OCI-LY3 (cell line): ENCODE results near the gene LGR4.

ENCODE experiments used
- H2AFZ ChIP-seq: fragments of 200-600, 300-600 bp; shearing (Covaris generic); 2 replicates; pipeline ENCODE4 v1.6.0; 2014; ENCODE audit warnings: antibody characterized with exemption, low read depth, low read length
- H3K27ac ChIP-seq: fragments of 200-600, 300-600 bp; sonication (generic); 2 replicates; pipeline ENCODE4 v1.5.1; 2014; ENCODE audit warnings: mild to moderate bottlenecking, low read length, moderate library complexity, mixed read lengths
- H3K27me3 ChIP-seq: fragments of 200-600, 300-600 bp; sonication (generic); 2 replicates; pipeline ENCODE4 v1.6.1; 2014; ENCODE audit warnings: low read depth, low read length, mixed read lengths
- H3K36me3 ChIP-seq: fragments of 200-600, 300-600 bp; sonication (generic); replicated peaks from 2 replicates; pipeline ENCODE3; 2014; ENCODE audit warnings: low read depth, low read length, mixed read lengths
- H3K4me1 ChIP-seq: fragments of 300-600, 200-600 bp; sonication (generic); 2 replicates; pipeline ENCODE4 v1.6.1; 2014; ENCODE audit warnings: low read length, mixed read lengths
- H3K4me2 ChIP-seq: fragments of 200-600, 300-600 bp; sonication (generic); 2 replicates; pipeline ENCODE4 v1.6.1; 2014; ENCODE audit warnings: low read length, mixed read lengths
- H3K4me3 ChIP-seq: fragments of 300-600, 200-600 bp; sonication (generic); 2 replicates; pipeline ENCODE4 v1.5.1; 2014; ENCODE audit warnings: antibody characterized with exemption, mild to moderate bottlenecking, low read length, moderate library complexity
- H3K79me2 ChIP-seq: fragments of 300-600, 200-600 bp; shearing (Covaris generic); 2 replicates; pipeline ENCODE4 v1.6.1; 2014; ENCODE audit warnings: mild to moderate bottlenecking, low read length, mixed read lengths
- H3K9ac ChIP-seq: fragments of 300-600, 200-600 bp; shearing (Covaris generic); 2 replicates; pipeline ENCODE4 v1.6.0; 2014; ENCODE audit warnings: mild to moderate bottlenecking, low read length, moderate library complexity
- H3K9me3 ChIP-seq: fragments of 200-600, 300-600 bp; shearing (Covaris generic); 2 replicates; pipeline ENCODE4 v1.6.1; 2014; ENCODE audit warnings: low read length, mixed read lengths; ENCODE audit not compliant: insufficient read depth
- H4K20me1 ChIP-seq: fragments of 200-600, 300-600 bp; sonication (generic); 2 replicates; pipeline ENCODE4 v1.6.1; 2016; ENCODE audit warnings: low read length, mixed read lengths; ENCODE audit not compliant: insufficient read depth
- EZH2phosphoT487 ChIP-seq: fragments of 200-600 bp; shearing (Covaris generic); IDR thresholded peaks from 2 replicates; pipeline ENCODE4 v1.6.1; 2018; ENCODE audit warnings: antibody characterized with exemption, mixed run types, low read depth
- TF ChIP-seq, protein P1 (sequence below): fragments of 200-600, 300-600 bp; sonication (generic); IDR thresholded peaks from 2 replicates; pipeline ENCODE4 v1.5.1; 2014; ENCODE audit warnings: antibody characterized with exemption, low read length, low read depth

Gene LGR4

GRCh38 chr11:27397624-27398399 is 74.8 kb downstream of the LGR4 start:
- no peaks in the 10 kb centered on the region for H4K20me1 ChIP-seq
- H3K9me3 ChIP-seq: no peaks in the 10 kb centered on the region
- H3K4me2 ChIP-seq: no peak overlapping the region
- no peaks in the 10 kb centered on the region for H3K4me1 ChIP-seq
- H3K4me3 ChIP-seq: no peak overlapping the region
- no peak overlapping the region for H3K9ac ChIP-seq
- no peak overlapping the region for H2AFZ ChIP-seq
- no peak overlapping the region for H3K27ac ChIP-seq
- no peak for TF ChIP-seq EZH2phosphoT487
- TF ChIP-seq, protein P1, sequence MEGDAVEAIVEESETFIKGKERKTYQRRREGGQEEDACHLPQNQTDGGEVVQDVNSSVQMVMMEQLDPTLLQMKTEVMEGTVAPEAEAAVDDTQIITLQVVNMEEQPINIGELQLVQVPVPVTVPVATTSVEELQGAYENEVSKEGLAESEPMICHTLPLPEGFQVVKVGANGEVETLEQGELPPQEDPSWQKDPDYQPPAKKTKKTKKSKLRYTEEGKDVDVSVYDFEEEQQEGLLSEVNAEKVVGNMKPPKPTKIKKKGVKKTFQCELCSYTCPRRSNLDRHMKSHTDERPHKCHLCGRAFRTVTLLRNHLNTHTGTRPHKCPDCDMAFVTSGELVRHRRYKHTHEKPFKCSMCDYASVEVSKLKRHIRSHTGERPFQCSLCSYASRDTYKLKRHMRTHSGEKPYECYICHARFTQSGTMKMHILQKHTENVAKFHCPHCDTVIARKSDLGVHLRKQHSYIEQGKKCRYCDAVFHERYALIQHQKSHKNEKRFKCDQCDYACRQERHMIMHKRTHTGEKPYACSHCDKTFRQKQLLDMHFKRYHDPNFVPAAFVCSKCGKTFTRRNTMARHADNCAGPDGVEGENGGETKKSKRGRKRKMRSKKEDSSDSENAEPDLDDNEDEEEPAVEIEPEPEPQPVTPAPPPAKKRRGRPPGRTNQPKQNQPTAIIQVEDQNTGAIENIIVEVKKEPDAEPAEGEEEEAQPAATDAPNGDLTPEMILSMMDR: no peak
- no peaks in the 10 kb centered on the region for H3K36me3 ChIP-seq
- no peaks in the 10 kb centered on the region for H3K27me3 ChIP-seq
- no peaks in the 10 kb centered on the region for H3K79me2 ChIP-seq

DNA sequence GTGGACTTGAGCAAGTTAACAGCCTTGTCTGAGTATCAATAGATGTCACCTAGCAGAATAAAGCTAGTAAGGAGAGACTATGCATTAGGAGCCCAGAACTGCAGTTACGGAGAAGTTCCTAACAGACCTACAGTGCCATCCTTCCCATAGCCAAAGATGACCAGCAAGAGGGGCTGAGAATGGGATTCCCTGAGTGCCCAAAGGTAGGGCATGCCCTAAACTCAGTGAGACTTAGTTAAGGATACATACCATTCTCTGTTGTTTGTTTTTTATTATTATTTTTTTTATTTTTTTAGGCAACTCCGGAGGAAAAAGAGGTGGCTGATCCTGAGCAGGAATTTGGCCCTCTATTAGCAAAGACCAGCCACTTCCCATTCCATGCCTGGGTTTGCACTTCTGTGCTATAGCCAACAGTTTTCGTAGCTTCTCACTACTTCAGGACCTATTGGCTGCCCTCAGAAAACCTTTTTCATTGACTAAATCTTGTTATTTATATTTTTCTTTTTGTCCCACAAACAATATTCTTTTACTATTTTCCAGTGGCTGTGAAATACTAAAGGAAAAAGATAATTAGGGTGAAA is 76.2 kb downstream of the LGR4 start:
- H3K4me1 ChIP-seq: no peaks in the 10 kb centered on the region
- no peaks in the 10 kb centered on the region for H3K9me3 ChIP-seq
- no peaks in the 10 kb centered on the region for H3K79me2 ChIP-seq
- H3K36me3 ChIP-seq: no peaks in the 10 kb centered on the region
- TF ChIP-seq, protein P1: no peak
- TF ChIP-seq EZH2phosphoT487: no peak
- H3K27me3 ChIP-seq: no peaks in the 10 kb centered on the region
- no peak overlapping the region for H3K4me2 ChIP-seq
- H2AFZ ChIP-seq: no peak overlapping the region
- no peak overlapping the region for H3K27ac ChIP-seq
- no peak overlapping the region for H3K4me3 ChIP-seq
- no peak overlapping the region for H3K9ac ChIP-seq
- no peaks in the 10 kb centered on the region for H4K20me1 ChIP-seq

- Histone ChIP-seq H4K20me1 (no peaks in the 10 kb centered on the region), H3K27me3 (no peaks in the 10 kb centered on the region), H2AFZ (no peak overlapping the region), H3K79me2 (no peaks in the 10 kb centered on the region), H3K4me3 (no peak overlapping the region), H3K36me3 (no peaks in the 10 kb centered on the region), H3K4me1 (no peaks in the 10 kb centered on the region), H3K4me2 (no peak overlapping the region), H3K9me3 (no peaks in the 10 kb centered on the region), H3K9ac (no peak overlapping the region), H3K27ac (no peak overlapping the region)
- TF ChIP-seq, protein P1: no peak
- no peak for TF ChIP-seq EZH2phosphoT487
Measured at GRCh38 chr11:27395556-27396258, 76.9 kb downstream of the LGR4 start.

DNA sequence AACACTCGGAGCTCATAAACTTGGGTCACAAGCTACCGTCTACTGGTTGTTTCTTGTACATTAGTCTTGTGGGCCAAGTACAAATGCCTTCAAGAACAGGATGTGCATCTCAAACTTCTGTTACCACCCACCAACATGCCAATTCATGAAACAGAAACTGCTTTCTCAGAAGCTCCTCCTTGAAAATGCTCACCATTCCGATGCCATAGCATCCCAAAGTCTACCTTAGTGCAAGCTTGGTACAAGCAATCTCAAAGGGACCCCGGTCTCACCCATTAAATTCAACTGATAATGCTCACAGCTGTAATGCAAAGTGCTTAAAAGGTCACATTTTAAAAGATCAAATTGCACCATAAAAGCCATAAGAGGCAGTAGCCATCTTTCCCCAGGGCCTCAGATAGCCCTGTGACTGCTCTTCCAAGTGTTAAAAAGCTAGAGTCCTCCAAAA is 77.8 kb downstream of the LGR4 start:
- TF ChIP-seq, protein P1: no peak
- TF ChIP-seq EZH2phosphoT487: no peak
- Histone ChIP-seq H3K79me2 (no peaks in the 10 kb centered on the region), H3K36me3 (no peaks in the 10 kb centered on the region), H4K20me1 (no peaks in the 10 kb centered on the region), H3K9ac (no peak overlapping the region), H3K4me3 (no peak overlapping the region), H3K27ac (no peak overlapping the region), H3K4me1 (no peaks in the 10 kb centered on the region), H2AFZ (no peak overlapping the region), H3K4me2 (no peak overlapping the region), H3K9me3 (no peaks in the 10 kb centered on the region), H3K27me3 (no peaks in the 10 kb centered on the region)
